NCI-H748 (cell line): ENCODE measurements around the gene PRKCB.

ENCODE experiments used
- DNase-seq: peaks from one replicate; lab custom pipeline; 2025; ENCODE audit not compliant: unreplicated experiment; lab: John Stamatoyannopoulos, UW

Gene PRKCB

GRCh38 chr16:24119807-24120206 lies 284.0 kb downstream of the PRKCB start:
- DNase-seq, result no peak

- DNase-seq, result no peak
Observed at GRCh38 chr16:24123275-24123674, 287.5 kb downstream of the PRKCB start.

GRCh38 chr16:24124291-24124690 lies 288.5 kb downstream of the PRKCB start:
- no peak for DNase-seq

GRCh38 chr16:24125214-24125613 lies 289.4 kb downstream of the PRKCB start:
- no peak for DNase-seq

- DNase-seq, result no peak
Observed at GRCh38 chr16:24129412-24129918, 293.7 kb downstream of the PRKCB start.

GRCh38 chr16:24130494-24131085 lies 294.8 kb downstream of the PRKCB start:
- no peak for DNase-seq

- DNase-seq, result no peak
Observed at GRCh38 chr16:24131294-24131693, 295.5 kb downstream of the PRKCB start.

GRCh38 chr16:24132048-24132796 lies 296.4 kb downstream of the PRKCB start:
- DNase-seq, result no peak

GRCh38 chr16:24132797-24133155 lies 297.0 kb downstream of the PRKCB start:
- DNase-seq, result no peak

GRCh38 chr16:24135624-24136565 lies 300.1 kb downstream of the PRKCB start:
- no peak for DNase-seq

- DNase-seq, result no peak
Observed at GRCh38 chr16:24138024-24138423, 302.2 kb downstream of the PRKCB start.

- no peak for DNase-seq
Observed at GRCh38 chr16:24138575-24138974, 302.8 kb downstream of the PRKCB start.

- no peak for DNase-seq
Observed at GRCh38 chr16:24139282-24139681, 303.5 kb downstream of the PRKCB start.

- no peak for DNase-seq
Observed at GRCh38 chr16:24140730-24141129, 304.9 kb downstream of the PRKCB start.

GRCh38 chr16:24141466-24141865 lies 305.7 kb downstream of the PRKCB start:
- no peak for DNase-seq

- no peak for DNase-seq
Observed at GRCh38 chr16:24141917-24142316, 306.1 kb downstream of the PRKCB start.

- no peak for DNase-seq
Observed at GRCh38 chr16:24145927-24146326, 310.1 kb downstream of the PRKCB start.

GRCh38 chr16:24146518-24146917 lies 310.7 kb downstream of the PRKCB start:
- peak; percentile 3 for DNase-seq

GRCh38 chr16:24149102-24149501 lies 313.3 kb downstream of the PRKCB start:
- no peak for DNase-seq

- no peak for DNase-seq
Observed at GRCh38 chr16:24150282-24150681, 314.5 kb downstream of the PRKCB start.

GRCh38 chr16:24151482-24151939 lies 315.7 kb downstream of the PRKCB start:
- DNase-seq, result peak; percentile 39
